Progenitor cell of endocrine pancreas (in vitro differentiated cells): ENCODE data around the gene CCL24. TPM values are rescaled to one million over a fixed set of nuclear protein-coding genes. Genes with fewer than 3 reads are reported as not detected.

Source experiments
- DNase-seq: peaks from one replicate; pipeline ENCODE4 v3.0.0; 2021; ENCODE audit warnings: low spot score; ENCODE audit not compliant: unreplicated experiment
- H3K27ac Mint-ChIP-seq: 2 replicates; pipeline ENCODE4 v1.8.0; 2021; ENCODE audit warnings: mild to moderate bottlenecking, moderate library complexity, mixed read lengths
- H3K27me3 Mint-ChIP-seq: 2 replicates; pipeline ENCODE4 v1.8.0; 2021; ENCODE audit warnings: mixed read lengths
- H3K36me3 Mint-ChIP-seq: 2 replicates; pipeline ENCODE4 v1.8.0; 2022; ENCODE audit warnings: mixed read lengths; ENCODE audit not compliant: insufficient read depth
- H3K4me1 Mint-ChIP-seq: 2 replicates; pipeline ENCODE4 v1.8.0; 2021; ENCODE audit warnings: low read depth, mixed read lengths
- H3K4me3 Mint-ChIP-seq: 2 replicates; pipeline ENCODE4 v1.8.0; 2021; ENCODE audit warnings: low read depth, mild to moderate bottlenecking, moderate library complexity, mixed read lengths
- H3K9me3 Mint-ChIP-seq: 2 replicates; pipeline ENCODE4 v1.8.0; 2021; ENCODE audit warnings: low read depth, mixed read lengths
- total RNA-seq: library from RNA; stranded (reverse); gene quantifications from 2 replicates; pipeline ENCODE4 v1.2.1, GENCODE V29; 2021
- TF ChIP-seq, protein P1 (sequence below): fragments of 200-600 bp; sonication (generic); IDR thresholded peaks from one replicate; pipeline ENCODE4 v1.5.0; 2021; ENCODE audit warnings: antibody characterized with exemption, mild to moderate bottlenecking; ENCODE audit not compliant: unreplicated experiment

Gene CCL24
- total RNA-seq, 1 donor from 2014 or later: not detected

DNA sequence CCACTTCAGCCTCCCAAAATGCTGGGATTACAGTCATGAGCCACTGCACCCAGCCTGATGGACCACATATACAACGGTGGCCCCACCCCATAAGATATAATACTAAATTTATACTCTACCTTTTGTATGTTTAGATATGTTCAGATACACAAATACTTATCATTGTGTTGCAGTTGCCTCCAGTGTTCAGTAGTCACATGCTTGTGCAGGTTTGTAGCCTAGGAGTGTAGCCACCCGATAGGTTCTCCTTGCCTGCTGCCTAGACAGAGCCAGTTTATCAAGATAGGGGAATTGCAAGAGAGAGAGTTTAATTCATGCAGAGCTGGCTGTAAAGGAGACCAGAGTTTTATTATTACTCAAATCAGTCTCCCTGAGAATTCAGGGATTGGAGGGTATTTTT is 9.6 kb downstream of the CCL24 start:
- TF ChIP-seq, protein P1, sequence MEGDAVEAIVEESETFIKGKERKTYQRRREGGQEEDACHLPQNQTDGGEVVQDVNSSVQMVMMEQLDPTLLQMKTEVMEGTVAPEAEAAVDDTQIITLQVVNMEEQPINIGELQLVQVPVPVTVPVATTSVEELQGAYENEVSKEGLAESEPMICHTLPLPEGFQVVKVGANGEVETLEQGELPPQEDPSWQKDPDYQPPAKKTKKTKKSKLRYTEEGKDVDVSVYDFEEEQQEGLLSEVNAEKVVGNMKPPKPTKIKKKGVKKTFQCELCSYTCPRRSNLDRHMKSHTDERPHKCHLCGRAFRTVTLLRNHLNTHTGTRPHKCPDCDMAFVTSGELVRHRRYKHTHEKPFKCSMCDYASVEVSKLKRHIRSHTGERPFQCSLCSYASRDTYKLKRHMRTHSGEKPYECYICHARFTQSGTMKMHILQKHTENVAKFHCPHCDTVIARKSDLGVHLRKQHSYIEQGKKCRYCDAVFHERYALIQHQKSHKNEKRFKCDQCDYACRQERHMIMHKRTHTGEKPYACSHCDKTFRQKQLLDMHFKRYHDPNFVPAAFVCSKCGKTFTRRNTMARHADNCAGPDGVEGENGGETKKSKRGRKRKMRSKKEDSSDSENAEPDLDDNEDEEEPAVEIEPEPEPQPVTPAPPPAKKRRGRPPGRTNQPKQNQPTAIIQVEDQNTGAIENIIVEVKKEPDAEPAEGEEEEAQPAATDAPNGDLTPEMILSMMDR: no peak
- peaks cover 2% of the 10 kb centered on the region for H3K36me3 Mint-ChIP-seq
- no peaks in the 10 kb centered on the region for H3K4me1 Mint-ChIP-seq
- no peaks in the 10 kb centered on the region for H3K27me3 Mint-ChIP-seq
- H3K27ac Mint-ChIP-seq: no peak overlapping the region
- peaks cover 15% of the 10 kb centered on the region for H3K9me3 Mint-ChIP-seq
- no peak overlapping the region for H3K4me3 Mint-ChIP-seq
- DNase-seq: no peak

DNA sequence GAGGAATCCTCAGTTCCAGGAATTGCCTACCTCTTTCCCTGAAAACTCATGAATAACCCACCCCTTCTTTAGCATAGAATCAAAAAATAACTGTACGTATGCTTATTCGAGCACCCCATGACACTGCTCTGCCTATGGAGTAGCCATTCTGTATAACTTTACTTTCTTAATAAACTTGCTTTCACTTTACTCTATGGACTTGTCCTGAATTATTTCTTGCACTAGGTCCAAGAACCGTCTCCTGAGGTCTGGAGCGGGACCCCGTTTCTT is 11.1 kb downstream of the CCL24 start:
- H3K36me3 Mint-ChIP-seq: peaks cover 2% of the 10 kb centered on the region
- peaks cover 1% of the 10 kb centered on the region for H3K4me1 Mint-ChIP-seq
- H3K9me3 Mint-ChIP-seq: peaks cover 10% of the 10 kb centered on the region
- no peak for DNase-seq
- H3K27me3 Mint-ChIP-seq: no peaks in the 10 kb centered on the region
- TF ChIP-seq, protein P1: no peak
- no peak overlapping the region for H3K4me3 Mint-ChIP-seq
- H3K27ac Mint-ChIP-seq: no peak overlapping the region

- TF ChIP-seq, protein P1: no peak
- Mint-ChIP-seq H3K27me3 (peaks cover 4% of the 10 kb centered on the region), H3K36me3 (no peaks in the 10 kb centered on the region), H3K4me1 (peaks cover 6% of the 10 kb centered on the region), H3K9me3 (no peaks in the 10 kb centered on the region), H3K4me3 (no peak overlapping the region), H3K27ac (no peak overlapping the region)
- no peak for DNase-seq
Measured at GRCh38 chr7:75798770-75799169, 14.8 kb downstream of the CCL24 start.

GRCh38 chr7:75796420-75796819 is 17.2 kb downstream of the CCL24 start:
- Mint-ChIP-seq H3K27ac (no peak overlapping the region), H3K36me3 (no peaks in the 10 kb centered on the region), H3K9me3 (no peaks in the 10 kb centered on the region), H3K27me3 (peaks cover 4% of the 10 kb centered on the region), H3K4me3 (no peak overlapping the region), H3K4me1 (peaks cover 6% of the 10 kb centered on the region)
- DNase-seq: no peak
- TF ChIP-seq, protein P1: no peak

GRCh38 chr7:75795831-75796285 is 17.7 kb downstream of the CCL24 start:
- H3K36me3 Mint-ChIP-seq: no peaks in the 10 kb centered on the region
- TF ChIP-seq, protein P1: no peak
- no peak overlapping the region for H3K27ac Mint-ChIP-seq

More at GRCh38 chr7:75795831-75796285, 17.7 kb downstream of the CCL24 start:
- peaks cover 4% of the 10 kb centered on the region for H3K27me3 Mint-ChIP-seq
- H3K9me3 Mint-ChIP-seq: no peaks in the 10 kb centered on the region
- H3K4me1 Mint-ChIP-seq: peaks cover 6% of the 10 kb centered on the region
- no peak overlapping the region for H3K4me3 Mint-ChIP-seq
- no peak for DNase-seq
